HG02678 (cell line): Measurements from ENCODE around the gene TMEM132A.

ENCODE experiments used
- ATAC-seq: cut with Tn5 transposase; IDR thresholded peaks from one replicate; pipeline ENCODE4 v1.9.1; 2021; ENCODE audit warnings: mild to moderate bottlenecking, moderate library complexity; ENCODE audit not compliant: unreplicated experiment

The TMEM132A gene

GRCh38 chr11:60984149-60984548 lies 59.9 kb downstream of the TMEM132A start:
- no peak for ATAC-seq

GRCh38 chr11:60984636-60985035 lies 60.4 kb downstream of the TMEM132A start:
- ATAC-seq, result no peak

- ATAC-seq, result no peak
These were observed 61.2 kb downstream of the TMEM132A start for GRCh38 chr11:60985501-60985900.

- no peak for ATAC-seq
These were observed 62.0 kb downstream of the TMEM132A start for GRCh38 chr11:60985991-60986915.
